GM18909 (cell line): ENCODE results near the gene LRRC72.
"Not testable (repeated sequence)": the region's sequence is repeated elsewhere in the genome, so short reads cannot be mapped to it uniquely, and the experiment has no call there.

ENCODE experiments used
- ATAC-seq: cut with Tn5 transposase; IDR thresholded peaks from one replicate; pipeline ENCODE4 v1.9.1; 2021; ENCODE audit warnings: mild to moderate bottlenecking; ENCODE audit not compliant: unreplicated experiment, poor library complexity

Gene LRRC72

DNA sequence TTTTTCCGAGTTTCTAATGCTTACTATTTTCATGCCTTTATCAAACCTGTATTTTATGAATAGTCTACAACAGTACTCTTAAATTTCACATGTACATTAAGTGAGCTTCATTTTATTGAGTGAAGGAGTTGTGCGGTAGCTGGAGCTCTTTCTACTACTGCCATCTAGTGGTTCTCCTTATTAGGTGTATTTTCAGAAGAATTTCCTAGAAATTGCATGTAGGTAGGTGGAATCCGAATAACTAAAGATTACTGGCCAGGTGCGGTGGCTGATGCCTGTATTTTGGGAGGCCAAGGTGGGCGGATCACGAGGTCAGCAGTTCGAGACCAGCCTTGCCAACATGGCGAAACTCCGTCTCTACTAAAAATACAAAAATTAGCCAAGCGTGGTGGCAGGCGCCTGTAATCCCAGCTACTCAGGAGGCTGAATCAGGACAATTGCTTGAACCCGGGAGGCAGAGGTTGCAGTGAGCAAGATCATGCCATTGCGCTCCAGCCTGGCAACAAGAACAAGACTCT lies 38.3 kb downstream of the LRRC72 start:
- peak; percentile 52 for ATAC-seq

DNA sequence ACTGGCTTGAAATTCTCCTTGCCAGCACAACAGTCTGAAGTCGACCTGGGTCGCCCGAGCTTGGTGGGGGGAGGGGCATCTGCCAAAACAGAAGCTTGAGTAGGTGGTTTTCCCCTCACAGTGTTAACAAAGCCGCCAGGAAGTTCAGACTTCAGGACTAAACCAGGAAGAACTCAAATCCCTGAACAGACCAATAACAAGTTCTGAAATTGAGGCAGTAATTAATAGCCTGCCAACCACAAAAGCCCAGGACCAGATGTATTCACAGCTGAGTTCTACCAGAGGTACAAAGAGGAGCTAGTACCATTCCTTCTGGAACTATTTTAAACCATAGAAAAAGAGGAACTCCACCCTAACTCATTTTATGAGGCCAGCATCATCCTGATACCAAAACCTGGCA lies 45.3 kb downstream of the LRRC72 start:
- ATAC-seq: no peak

DNA sequence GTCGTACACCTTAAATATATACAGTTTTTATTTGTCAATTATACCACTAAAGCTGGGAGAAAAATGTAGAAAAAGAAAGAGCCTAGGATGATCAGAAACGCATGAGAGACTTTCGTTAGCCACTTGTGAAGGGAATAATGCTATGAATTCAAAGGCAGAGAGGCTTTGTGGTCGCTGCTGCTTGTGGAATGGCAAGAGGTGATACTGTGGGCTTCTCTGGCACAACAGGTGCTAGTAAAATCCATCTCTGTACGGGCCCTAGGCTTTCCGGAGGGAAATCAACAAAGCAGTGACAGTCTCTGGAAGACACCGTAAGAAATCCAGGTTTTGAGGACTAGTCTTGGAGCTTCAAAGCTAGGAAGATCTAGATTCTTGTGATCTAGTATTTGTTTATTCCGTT lies 52.6 kb downstream of the LRRC72 start:
- ATAC-seq: no peak

DNA sequence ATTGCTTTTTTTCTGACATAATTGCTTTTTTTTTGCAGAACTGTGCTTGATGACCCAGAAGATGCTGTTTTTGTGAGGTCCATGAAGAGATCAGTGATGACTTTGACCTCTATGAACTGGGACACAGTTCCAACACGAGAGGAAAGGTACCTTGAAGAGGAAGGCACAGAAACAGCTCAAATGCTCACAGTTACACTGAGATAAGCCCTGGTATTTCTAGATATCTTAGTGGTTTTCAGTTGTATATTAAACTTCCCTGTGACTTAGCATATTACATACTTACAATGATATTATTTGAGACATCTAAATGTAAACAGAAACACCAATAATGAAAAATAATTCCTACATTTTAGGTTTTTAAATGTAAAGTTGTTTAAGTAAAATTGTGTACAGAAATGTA lies 54.7 kb downstream of the LRRC72 start:
- ATAC-seq: no peak

DNA sequence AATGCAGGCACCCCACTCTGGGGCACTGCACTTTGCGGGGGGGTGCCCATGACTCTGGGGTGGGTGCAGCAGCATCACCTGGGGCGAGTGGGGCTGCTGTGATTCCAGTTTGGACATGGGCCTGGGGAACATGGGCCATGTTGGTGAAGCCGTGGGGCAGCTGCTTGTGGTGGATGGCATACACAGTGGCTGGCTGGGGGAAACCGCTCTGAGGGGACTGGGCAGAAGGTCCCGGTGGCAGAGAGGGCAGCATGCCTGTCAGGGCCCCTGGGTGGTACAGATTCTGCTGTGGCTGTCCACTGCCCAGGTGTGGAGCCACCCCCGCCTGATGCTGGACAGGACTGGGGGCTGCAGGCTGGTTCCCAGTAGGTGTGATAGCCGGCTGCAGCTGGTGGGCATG lies 57.2 kb downstream of the LRRC72 start:
- ATAC-seq: no peak

DNA sequence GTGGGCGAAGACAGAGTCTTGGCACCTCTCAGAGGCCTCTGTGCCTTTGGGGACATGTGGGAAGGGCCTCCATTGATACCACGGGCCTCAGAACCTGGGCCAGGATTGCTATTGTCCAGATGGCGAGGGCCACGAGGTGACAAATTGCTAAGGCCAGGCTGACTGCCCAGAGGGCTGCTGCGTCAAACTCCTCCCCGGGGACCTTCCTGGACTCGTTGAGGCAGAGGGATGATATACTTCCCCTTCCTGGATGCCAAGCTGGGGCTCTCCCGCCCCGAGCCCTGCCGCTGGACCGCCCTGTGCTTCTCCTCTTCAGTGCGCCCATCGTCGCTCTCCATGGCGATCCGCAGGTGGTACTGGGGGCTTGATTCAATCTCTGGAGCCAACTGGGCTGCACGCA lies 58.9 kb downstream of the LRRC72 start:
- no peak for ATAC-seq

DNA sequence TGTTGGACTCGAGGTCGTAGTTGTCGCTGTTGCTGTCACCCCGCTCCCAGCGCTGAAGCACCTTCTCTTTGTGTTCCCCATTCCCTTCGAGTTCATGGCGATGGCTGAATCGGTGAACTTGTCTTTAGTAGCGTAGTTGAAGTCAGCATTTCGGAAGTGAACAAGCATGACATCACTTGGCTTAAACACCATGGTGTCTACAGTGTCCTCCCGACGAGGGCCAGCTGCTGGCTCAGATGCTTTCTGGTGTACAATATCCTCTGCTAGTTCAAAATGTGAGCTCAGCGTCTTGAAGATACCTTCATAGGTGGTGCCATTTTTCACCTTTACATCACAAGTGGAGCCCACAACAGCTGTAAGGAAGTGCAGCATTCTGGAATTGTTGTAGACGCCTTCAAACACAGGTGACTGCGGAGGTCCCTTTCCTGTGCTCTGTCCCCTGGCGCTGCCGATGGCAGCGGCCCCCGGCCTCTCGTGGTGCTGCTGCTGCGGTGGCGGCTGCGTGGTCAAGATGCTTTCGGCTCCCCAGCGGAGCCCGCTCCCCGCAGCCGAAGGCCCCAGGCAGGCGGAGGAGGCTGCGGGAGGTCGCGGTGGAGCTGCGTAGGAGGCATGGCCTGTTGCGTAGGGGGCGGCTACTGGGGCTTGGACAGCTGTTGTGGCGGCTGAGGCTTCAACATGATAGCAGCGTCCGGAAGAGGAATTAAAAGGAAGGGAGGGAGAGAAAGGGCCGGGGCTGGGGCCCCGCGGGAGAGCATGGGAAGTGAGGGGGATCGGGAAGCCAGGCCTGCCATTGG lies 59.7 kb downstream of the LRRC72 start:
- no peak for ATAC-seq

DNA sequence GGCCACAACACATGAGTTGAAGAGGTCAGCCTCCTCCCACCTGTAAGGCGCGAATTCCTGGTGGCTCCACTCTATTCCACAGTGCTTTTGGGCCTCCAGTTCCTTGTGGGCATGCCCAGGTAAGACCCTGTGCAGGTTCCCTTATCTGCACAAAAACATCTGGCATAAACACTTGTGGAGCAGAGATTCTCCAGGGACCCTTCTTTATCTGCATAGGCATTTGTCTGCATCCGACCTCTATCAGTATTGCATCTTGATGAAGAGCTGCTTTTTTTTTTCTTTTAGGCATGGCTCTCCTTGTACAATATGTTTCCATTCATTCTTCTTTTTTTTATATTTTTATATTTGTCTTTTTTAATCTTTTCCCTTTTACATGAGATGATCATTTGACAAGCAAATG lies 60.5 kb downstream of the LRRC72 start:
- ATAC-seq: no peak

DNA sequence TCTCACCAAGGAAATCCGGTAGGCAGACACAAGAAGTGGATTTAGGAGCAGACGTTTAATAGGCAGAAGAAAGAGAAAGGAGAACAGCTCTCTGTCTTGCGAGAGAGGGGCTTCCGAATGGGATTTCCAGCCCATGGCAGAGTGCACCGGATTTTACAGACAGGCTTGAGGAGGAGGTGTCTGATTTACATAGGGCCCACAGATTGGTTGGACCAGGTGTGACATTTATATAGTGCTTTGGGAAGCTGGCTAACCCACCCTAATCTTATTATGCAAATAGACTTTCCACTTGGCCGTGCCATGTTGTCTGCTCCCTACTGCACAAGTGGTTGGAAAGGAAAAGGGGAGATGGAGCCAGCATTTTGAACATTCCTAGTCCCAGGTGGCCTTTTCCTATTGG lies 61.2 kb downstream of the LRRC72 start:
- no peak for ATAC-seq

DNA sequence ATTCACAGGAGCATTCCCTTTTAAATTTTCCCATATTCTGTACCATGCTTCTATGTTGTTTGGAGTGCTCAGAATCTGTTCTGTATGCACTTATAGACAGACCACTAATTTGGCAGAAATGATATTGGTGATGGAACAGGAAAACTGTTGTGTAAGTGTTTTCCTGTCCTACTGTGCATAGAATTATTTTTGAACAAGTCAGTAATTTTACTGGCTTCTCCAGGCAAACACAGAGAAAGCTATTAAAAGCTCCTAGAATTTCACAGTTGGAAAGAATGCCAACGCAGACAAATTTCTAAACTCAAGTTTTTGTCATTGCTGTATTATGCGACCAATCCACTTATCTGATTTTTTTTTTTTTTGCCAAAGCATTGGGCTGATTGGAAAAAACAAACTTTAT lies 63.3 kb downstream of the LRRC72 start:
- no peak for ATAC-seq

DNA sequence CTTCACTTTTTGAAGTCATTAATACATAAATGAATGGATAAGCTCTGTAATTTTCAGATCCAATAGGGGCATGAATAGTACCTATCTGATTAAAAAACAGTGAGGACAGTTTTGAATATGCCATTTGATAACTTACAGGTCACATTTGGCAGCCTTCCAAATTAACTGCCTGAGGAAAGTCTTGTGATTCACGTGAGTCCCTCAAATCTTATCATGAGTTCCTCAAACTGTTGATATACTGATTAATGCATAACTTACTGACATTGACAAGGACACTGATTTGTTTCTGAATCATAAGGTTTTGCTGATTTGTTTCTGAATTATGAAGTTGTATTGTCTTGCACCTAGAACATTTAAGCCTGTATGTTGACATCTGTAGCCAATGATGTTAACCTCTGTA lies 63.8 kb downstream of the LRRC72 start:
- no peak for ATAC-seq

DNA sequence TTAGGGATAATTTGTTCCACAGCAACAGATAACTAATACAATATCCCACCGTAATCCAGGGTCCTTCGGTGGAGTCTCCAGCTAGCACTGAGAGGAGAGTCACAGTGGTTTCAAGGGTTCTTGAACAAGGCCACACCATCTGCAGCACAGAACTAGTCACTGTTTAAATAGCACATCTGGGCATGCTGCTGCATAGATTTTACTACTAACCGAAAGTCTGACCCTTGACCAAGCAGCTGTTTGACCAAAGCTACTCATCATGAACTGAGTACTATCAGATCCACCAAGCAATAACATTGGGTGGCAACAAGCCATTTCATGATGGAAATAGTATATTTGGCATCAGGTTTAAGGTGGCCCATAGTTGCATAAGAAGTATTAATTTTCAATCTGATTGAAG lies 65.8 kb downstream of the LRRC72 start:
- no peak for ATAC-seq

DNA sequence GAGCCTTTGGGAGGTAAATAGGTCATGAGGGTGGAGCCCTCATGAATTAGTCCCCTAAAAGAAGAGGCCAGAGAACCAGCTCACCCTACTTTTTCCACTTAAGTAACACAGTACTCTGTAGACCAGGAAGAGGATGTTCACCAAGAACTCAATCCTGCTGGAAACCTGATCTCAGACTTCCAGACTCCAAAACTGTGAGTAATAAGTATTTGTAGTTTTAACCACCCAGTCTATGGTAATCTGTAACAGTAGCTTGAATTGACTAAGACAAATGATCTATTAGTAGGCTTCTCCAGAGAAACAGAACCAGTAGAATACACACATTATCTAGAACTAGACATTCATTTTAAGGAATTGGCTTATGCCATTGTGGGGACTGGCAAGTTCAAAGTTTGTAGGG lies 67.4 kb downstream of the LRRC72 start:
- ATAC-seq: no peak

DNA sequence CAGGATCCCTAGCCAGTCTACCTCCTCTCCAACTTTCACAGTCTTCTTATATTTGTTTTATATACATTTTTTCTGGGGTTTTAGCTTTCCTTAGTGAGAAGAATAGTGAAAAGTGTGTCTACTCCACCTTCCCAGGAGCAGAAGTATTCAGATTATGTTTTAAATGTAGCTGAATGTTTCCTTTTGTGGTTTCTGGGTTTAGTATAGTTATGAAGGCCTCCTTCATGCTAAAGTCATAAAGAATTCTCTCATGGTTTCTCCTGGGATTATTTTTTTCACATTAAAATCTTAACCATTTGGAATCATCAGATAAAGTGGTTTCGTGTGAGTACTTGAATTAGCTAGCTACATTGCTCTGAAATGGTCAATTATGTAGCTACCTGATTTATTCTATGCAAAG lies 68.1 kb downstream of the LRRC72 start:
- no peak for ATAC-seq

DNA sequence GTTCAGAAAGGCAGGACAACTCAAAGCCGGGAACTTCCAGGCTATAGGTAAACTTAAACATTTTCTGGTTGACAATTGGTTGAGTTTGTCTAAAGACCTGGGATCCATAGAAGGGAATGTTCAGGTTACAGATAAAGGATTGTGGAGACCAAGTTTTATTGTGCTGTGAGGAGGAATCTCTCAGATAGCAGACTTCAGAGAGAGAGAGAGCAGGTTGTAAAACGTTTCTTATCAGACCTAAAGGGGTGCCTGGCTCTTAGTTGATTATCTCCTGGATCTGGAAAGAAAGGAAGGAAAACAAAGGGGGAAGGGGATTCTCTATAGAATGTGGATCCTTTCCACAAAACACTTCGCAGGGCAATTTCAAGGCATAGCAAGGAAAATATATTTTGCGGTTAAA lies 69.0 kb downstream of the LRRC72 start:
- not testable (repeated sequence) for ATAC-seq

DNA sequence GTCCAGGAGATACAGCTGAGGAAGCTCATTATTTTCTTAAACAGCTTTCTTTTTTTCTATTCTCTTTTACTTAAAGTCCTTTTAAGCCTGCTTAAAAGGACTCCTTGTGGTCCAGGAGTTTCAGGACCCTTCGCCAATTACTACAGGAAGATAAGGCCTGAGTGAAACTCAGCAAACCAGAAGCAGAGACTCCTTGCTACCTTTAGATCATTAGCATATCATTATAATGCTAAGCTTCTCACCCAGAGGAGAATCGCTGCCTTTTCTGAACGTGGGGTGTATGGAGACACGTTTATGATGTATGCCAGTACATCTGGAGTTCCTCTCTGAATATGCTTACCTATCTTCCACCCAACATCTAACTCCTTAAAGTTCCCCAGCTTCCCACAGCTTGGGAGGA lies 71.4 kb downstream of the LRRC72 start:
- no peak for ATAC-seq

DNA sequence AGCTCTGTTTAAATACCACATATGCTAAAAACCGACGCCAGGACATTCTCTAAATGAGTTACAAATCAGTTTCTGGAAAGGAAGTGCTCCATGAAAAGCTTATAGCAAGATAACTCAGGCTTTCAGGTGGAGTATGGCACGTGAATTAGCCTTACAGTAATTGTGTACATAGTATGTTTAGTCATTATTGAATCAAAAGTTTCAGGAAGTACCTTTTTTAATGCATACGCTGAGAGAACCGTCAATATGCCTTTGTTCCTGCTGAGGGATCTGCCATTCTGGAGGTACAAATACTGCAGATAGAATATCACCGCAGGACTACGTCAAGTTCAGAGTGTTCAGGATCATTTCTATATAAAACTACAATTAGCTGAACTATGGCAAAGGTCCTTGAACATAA lies 73.2 kb downstream of the LRRC72 start:
- no peak for ATAC-seq

DNA sequence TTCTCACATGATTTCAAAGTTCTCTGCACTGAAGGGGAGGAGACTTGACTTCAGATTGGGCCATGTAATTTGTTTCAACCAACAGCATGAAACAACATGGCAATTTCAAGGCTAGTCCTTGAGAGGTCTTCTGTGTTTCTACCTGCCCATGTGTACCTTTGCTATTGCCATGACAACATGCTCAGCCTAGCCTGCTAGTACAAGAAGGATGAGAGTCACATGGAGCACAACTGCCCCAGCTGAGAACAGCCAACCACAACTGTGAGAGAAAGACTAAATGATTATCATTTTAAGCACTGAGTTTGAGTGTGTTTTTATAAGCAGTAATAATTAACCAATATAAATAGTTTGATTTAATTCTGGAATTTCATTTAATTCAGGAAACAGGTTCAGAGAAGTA lies 77.0 kb downstream of the LRRC72 start:
- ATAC-seq: no peak

DNA sequence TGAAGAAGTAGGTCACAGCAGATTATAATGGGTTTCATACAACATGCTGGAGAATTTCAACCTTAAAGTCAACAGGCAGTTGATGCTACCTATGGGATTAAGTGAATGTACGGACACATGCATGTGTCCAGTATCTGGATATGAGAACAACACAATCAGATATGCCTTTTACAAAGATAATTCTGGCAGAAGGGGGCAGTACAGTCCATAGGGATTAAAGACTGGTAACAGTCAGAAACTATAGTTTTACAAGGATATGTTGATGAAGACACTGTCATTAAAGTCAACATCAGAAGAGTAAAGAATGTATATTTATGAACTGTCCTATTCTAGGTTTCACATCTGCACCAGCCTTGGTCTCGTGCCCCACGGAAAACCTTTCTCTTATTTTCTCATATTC lies 77.4 kb downstream of the LRRC72 start:
- no peak for ATAC-seq

DNA sequence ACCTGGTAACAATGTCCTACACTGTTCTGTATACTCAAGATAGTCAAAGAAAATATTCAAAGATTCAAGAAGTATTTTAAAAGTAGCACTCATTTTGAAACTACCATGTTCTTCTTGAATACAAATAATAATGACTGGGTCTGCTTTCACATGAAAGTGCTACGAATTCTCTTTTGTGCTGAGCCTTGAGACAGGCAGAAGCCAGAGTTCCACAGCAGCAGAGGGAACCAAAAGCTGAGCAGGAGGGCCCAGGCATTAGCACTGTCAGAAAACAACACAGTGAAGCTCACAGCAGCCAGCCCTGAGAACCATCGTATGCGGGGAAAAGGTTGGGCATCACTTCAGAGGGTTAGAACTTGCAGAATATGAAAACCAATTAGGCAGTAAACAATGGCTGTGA lies 80.1 kb downstream of the LRRC72 start:
- ATAC-seq: no peak

DNA sequence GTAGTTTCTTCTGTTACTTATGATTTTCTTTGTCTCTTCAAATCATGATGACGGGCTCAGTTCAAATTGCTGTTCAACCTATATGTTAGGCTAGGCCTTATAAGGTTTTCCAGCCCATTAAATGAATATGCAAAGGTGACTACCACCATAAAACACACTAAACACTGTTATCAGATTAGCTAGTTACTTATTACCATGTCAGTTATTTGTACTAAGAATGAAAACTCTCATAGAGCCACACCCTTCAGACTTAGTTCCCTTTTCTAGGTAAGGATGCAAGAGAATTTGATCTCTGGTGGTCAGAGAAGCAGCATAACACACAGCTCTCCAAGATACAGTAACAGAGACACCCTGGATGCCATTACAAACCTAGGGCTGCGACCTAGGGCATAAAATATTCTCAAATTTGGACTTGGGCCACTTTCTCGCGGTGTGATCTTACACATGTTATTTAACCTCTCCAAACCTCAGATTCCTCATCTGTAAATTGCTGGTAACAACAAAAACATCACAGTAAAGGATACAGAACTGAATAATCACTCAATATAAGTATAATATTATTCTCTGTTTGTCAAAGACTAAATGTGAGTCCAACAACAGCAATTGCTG lies 83.3 kb downstream of the LRRC72 start:
- ATAC-seq: peak; percentile 95

DNA sequence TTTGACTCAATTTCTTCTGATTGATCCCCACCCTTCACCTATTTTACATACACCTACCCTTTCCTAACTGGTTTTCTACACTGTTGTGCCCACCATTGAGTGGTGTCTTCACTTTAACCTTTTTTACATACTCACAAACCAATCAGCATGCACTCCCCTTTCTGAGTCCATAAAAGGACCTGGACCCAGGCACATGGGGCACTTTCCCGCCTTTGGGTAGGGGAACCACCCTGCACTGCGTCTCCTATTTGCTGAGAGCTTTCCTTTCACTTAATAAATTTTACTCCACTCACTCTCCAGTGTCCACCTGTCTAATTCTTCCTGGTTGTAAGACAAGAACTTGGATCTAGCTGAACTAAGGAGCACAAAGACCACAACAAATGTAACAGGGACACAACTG lies 85.1 kb downstream of the LRRC72 start:
- no peak for ATAC-seq
